Measurements from ENCODE around the gene SOHLH2.

Gene SOHLH2

GRCh38 chr13:36130193-36130551, 84.2 kb downstream of the SOHLH2 start:
- DNase-seq (ENCODE audit: low spot score), result no peak
- TF ChIP-seq CTCF (IDR thresholded peaks at IDR 0.05; ENCODE audit: extremely low read depth, missing control alignments), result no peak

DNA sequence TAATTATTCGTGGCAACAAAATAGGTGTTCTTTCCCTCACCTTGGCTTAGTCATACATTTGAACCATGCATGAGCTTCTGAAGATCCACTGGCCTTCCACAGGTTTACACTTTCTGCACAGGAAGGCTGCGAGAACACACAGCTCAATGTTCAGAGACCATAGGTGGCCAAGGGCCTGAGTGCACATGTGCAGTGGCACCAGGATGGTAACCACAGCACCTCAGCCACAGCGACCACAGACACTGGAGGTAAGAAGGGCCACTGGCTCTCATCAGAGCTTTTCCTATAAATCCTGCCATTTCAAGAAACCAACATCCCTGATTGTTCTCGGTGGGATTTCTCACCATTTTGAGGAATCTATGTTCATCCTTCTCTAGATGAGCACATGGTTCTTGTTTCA, 84.8 kb downstream of the SOHLH2 start:
- no peak for TF ChIP-seq CTCF (IDR thresholded peaks at IDR 0.05; ENCODE audit: extremely low read depth, missing control alignments)
- DNase-seq (ENCODE audit: low spot score), result no peak

- no peak for TF ChIP-seq CTCF (IDR thresholded peaks at IDR 0.05; ENCODE audit: extremely low read depth, missing control alignments)
- no peak for DNase-seq (ENCODE audit: low spot score)
These were observed 87.9 kb downstream of the SOHLH2 start for GRCh38 chr13:36126491-36126890.

DNA sequence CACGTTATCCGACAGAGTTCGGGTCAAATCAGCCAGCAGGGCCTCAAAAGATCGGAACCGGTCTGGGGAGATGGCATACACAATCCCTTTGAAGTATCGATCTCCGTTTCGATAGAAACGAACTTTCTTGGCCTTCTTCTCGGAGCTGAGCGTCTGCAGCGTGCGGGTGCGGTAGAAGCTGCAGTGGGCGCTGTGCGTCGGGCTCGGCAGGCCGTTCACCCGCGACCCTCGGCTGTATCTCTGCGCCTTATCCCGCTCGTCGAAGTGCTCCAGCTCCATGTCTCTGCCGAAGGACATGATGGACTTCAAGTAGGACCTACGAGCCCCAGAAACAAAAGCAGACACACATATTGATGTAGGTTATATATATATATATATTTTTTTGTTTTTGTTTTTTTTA, 88.5 kb downstream of the SOHLH2 start:
- no peak for DNase-seq (ENCODE audit: low spot score)
- no peak for TF ChIP-seq CTCF (IDR thresholded peaks at IDR 0.05; ENCODE audit: extremely low read depth, missing control alignments)

GRCh38 chr13:36124236-36124822, 90.0 kb downstream of the SOHLH2 start:
- no peak for DNase-seq (ENCODE audit: low spot score)
- TF ChIP-seq CTCF (IDR thresholded peaks at IDR 0.05; ENCODE audit: extremely low read depth, missing control alignments), result no peak
